ENCODE data around the gene ZNF474.
"Not testable (repeated sequence)": the region's sequence is repeated elsewhere in the genome, so short reads cannot be mapped to it uniquely, and the experiment has no call there.

Gene ZNF474

DNA sequence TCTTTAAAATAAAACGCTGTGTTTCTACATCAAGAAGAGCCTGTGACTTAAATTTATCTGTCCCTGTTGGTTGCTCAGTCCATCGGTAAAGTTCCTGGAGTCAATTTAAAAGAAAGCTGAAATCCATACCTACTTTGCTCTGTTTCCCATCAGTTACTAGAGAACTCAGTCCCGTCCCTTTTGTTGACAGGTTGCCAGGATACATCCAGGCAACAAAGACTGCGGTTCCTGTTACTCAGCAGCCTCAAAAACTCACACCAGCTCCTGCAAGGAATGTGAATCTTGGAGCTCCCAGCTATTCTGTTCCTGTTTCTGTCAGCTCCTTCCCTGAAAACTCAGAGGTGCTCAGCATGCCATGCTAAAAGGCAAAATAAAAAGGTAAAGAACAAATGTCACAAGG, at the start of gene ZNF474:
TSS of gene ZNF474 (plus strand) at position 241 of the 400 bp plus-strand sequence. CDS start 22,445 bp downstream, outside the sequence.
- no peak for DNase-seq (ENCODE audit: low read depth in 2 of 3, low spot score in 2 of 3)

DNA sequence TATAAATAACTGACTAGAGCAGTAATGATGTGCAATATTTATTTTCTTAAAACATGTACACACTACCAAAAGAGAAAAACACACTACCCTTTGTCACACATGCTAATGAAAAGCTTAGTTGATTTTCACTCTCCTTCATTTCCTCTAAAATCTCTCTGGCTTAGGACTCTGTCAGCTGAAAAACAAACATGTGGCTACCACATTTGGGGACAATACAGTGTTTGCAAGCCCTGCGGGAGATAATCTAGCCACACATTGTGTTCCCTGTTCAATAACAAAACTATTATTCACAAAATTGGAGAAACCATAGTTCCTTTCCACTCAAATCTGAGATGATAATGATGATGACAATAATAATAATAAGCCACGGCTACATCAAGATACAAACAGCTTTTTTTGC, 47.8 kb upstream of the ZNF474 start:
- DNase-seq (ENCODE audit: low read depth in 2 of 3, low spot score in 2 of 3): no peak

DNA sequence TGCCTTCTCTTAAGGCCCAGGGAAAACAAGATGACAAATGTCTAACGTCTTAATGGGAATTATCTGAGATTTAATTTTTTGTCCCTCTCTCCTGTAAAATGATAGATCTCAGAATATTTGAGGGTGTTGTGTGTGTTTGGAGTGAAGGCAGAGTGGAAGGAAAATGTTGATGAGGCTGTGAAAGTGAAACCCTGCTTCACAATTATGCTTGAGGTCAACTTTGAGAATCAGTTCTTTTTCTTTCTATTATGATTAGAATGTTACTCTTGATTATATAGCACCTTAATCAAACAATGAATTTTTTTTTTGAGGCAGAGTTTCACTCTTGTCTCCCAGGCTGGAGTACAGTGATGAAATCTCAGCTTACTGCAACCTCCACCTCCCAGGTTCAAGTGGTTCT, 45.8 kb upstream of the ZNF474 start:
- DNase-seq (ENCODE audit: low read depth in 2 of 3, low spot score in 2 of 3): no peak

- DNase-seq (ENCODE audit: low read depth in 2 of 3, low spot score in 2 of 3): no peak
Observed at GRCh38 chr5:122085041-122085440, 44.3 kb upstream of the ZNF474 start.

DNA sequence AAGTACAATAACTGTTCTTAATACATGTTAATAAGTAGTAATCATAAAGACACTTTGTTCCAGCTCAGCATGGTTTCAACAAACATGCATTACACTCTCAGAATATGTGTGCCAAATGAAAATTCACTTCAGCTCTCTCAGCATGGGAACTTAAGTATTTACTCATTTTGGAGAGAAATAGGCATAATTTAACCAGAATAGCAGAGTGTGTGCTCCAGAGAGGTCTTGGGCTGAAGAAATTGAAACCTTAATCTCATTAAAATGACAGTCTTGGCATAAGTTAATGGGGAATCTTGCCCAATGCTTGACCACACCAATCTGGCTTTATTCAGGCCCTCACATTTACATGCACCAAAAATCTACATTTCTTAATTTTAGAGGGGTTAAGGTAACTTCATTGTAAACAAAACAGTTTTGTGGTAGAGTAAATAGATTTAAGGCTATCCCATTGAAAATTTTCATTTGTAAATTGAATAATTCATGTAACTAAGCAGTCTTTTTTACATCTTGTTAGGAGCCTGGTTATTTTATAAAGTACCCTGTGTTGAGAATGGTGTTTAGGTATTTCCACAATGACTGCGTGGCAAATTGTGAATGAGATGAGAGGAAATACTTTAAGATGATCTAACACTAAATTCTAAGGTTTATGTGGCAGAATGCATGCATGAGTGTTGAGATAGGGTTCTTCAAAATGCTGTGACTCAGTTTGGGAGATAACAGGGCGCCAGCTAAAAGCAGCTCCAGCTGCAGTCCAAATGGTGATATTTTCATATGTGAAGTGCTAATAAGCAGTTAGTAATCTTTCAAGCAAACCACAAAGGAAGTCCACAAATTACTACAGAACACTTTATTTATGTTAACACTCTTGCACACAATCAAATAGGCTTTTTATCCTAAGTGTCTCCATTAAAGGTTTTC, 40.0 kb upstream of the ZNF474 start:
- no peak for DNase-seq (ENCODE audit: low read depth in 2 of 3, low spot score in 2 of 3)

DNA sequence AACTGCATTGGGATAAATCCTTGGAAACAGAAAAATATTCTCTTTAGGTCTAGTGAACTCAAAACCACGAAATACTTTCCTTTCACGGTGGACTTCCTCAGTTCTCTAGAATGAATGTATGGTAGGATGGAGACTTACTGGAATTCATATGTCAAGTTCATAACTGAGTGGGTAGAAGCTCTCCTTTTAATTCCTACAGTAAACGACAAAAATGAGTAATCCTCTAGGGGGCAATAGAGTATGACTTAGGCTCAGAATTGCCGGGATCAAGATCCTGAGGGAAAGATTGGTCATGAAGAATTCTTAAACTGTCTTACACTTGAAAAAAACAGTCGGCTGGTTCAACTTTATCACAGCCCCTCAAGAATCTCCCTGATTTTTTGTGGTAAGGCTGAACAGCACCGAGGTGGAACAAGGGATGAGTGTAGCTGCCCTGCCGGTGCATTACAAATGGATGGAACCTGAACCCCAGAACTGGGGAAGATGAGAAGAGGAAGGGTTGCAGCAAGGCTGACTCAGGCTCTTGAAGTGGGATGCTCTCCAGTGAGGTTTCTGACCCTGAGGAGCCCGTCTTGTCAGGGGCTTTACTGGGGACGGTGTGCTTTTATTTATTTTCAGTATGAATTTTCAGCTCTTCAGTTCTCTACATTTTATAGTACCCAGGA, 37.3 kb upstream of the ZNF474 start:
- no peak for DNase-seq (ENCODE audit: low read depth in 2 of 3, low spot score in 2 of 3)

DNA sequence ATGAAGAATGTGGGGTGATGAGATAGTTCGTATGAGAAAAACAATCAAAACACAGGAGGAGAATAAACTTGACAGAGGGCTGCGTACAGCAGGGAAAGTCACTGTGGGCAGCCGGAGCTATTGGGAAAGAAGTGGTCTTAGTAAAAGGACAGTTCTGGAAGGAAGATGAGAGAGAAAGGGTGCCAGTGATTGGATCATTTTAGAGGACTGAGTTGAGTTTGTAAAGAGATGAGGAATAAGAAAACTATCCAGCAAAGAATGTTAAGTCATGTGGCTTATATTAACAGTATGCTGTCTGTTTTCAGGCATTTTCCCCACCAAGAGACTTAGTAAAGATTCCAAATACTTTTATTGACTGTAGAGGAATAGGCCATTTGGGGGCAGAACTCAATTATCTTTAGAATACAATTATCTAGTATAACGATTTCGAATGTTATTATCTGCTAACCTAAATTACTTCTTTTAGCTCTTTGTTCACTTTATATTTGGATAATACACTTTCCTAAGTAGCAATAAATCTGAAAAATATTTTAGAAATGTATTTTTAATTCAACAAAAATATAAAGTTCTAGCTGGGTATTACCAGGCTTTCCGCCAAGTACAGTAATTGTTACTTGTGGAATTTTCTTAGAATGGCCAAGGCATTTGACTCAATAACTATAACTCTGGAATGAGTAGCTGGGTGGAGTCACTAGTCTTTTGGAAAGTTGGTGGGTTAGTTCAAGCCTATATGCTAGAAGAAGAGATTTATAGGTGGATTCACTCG, 35.7 kb upstream of the ZNF474 start:
- no peak for DNase-seq (ENCODE audit: low read depth in 2 of 3, low spot score in 2 of 3)

GRCh38 chr5:122094251-122094650, 35.1 kb upstream of the ZNF474 start:
- not testable (repeated sequence) for DNase-seq (ENCODE audit: low read depth in 2 of 3, low spot score in 2 of 3)

DNA sequence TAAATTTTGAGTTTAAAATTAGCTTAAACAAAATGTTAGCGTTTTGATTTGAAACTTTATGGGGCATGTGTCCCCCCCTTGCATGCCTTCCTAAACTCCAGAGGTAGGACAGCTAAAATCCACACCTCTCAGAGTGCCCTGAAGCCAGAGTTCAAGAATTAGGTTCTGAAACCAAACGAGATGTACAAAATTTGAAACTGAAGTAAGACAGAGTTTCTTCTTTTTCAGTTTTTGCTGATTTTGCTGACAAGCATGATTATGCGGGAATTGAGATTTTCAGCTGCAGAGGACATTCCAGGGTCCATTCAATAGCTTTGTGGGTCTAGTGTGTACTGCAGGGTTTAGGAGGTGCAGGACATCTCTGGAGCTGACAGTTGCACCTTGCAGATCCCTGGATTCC, 34.2 kb upstream of the ZNF474 start:
- DNase-seq (ENCODE audit: low read depth in 2 of 3, low spot score in 2 of 3): no peak

DNA sequence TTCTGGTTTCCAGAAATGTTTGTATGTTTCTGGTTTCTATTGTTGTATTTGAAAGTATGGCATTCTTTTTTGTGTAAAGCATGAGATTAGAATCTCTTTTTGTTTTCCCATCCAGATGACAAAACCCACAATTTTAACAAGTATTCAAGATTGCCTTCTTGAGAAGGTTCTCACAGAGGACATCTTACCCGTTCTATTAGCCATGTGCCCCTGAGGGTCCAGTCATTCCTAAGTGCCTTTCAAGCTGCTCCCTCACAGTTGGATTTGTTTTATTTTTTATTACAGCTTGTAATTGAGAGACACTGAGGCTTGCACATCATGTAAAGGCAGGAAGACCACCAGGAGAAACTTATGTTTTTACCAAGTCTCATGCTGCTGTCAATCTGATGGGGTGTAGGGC, 32.0 kb upstream of the ZNF474 start:
- DNase-seq (ENCODE audit: low read depth in 2 of 3, low spot score in 2 of 3): no peak

GRCh38 chr5:122099060-122099790, 30.1 kb upstream of the ZNF474 start:
- no peak for DNase-seq (ENCODE audit: low read depth in 2 of 3, low spot score in 2 of 3)

- DNase-seq (ENCODE audit: low read depth in 2 of 3, low spot score in 2 of 3): no peak
Observed at GRCh38 chr5:122101636-122102285, 27.6 kb upstream of the ZNF474 start.

DNA sequence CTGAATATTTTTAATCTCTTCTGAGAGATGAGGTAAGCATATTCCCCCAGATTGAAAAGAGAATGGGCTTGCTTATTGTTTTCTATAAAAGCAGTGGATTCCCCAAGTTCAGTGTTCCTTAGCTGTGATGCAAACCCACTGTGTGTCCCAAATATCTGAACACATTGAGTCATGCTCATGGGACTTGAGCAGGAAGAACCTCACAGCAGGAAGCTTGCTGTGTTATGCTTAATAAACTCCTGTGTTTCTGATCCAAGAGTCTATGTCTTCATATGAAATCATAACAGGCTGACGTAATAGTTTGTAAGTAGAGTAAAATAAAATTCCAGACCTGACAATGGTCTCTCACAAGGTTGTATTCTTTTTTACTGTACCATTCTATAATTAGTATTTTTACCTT, 26.5 kb upstream of the ZNF474 start:
- DNase-seq (ENCODE audit: low read depth in 2 of 3, low spot score in 2 of 3): no peak

- no peak for DNase-seq (ENCODE audit: low read depth in 2 of 3, low spot score in 2 of 3)
Observed at GRCh38 chr5:122105909-122106308, 23.4 kb upstream of the ZNF474 start.

DNA sequence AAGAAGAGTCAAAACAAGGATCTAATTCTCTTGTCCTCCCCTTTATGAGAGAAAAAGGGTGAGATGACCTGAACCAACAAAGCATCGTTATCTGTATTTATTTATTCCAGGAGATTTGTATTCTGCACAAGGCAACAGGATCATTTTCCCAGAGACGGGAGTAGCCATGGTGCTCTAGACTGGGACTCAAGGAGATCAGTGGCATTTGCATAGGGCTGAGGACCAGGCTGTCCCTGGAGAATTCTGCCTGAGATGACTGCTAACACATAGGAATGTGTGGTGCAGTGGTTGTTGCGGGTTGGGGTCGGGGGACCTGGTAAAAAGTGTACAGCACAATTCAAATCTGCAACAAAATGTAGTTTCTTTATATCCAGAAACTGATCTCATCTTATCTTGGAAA, 22.3 kb upstream of the ZNF474 start:
- no peak for DNase-seq (ENCODE audit: low read depth in 2 of 3, low spot score in 2 of 3)

- no peak for DNase-seq (ENCODE audit: low read depth in 2 of 3, low spot score in 2 of 3)
Observed at GRCh38 chr5:122110987-122111386, 18.4 kb upstream of the ZNF474 start.

- no peak for DNase-seq (ENCODE audit: low read depth in 2 of 3, low spot score in 2 of 3)
Observed at GRCh38 chr5:122111460-122111859, 17.9 kb upstream of the ZNF474 start.

DNA sequence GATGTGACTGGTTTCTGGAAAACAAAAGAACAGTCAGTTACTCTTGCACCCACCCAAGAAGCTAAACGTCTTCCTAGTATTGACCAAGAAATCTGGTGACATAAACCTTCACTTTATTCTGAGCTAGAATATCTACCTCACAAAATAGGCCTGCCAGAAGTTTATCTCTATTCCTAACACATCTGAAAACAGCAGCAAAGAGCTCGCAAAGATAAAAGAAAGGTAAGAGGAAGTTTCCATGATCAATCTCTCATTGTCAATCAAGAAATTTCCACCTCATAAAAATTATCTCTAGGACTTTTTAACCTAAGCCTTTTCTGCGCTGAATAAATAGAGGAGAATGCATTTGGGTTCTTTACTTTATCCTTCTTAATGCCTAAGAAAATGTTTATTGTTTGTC, 17.3 kb upstream of the ZNF474 start:
- no peak for DNase-seq (ENCODE audit: low read depth in 2 of 3, low spot score in 2 of 3)

- DNase-seq (ENCODE audit: low read depth in 2 of 3, low spot score in 2 of 3): no peak
Observed at GRCh38 chr5:122112733-122113558, 16.4 kb upstream of the ZNF474 start.

DNA sequence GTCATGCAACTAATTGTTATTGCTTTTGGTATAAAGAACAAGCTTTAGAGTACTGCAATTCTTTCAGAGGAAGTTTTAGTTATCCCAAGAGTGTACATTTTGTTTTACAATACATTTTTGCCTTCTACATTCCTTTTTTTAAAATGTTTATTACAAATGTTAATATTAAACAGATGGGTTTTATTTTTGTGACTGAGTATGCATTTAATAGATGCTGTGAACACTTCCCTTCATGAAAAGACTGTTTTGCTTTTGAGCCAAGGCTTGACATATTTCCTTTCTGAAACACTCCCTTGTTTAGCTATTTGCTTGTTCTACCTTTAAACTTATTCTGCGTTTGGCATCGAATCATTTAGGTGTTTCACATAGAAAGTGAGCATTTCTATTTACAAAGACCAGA, 14.8 kb upstream of the ZNF474 start:
- DNase-seq (ENCODE audit: low read depth in 2 of 3, low spot score in 2 of 3): no peak

Measured in activated CD8-positive, alpha-beta memory T cell treated with anti-CD3 and anti-CD28 coated beads for 48 hours (primary cell).